HG03432 (cell line): ENCODE data around the gene GPR160.

ENCODE experiments used
- ATAC-seq: cut with Tn5 transposase; IDR thresholded peaks from one replicate; pipeline ENCODE4 v1.9.1; 2021; ENCODE audit warnings: mild to moderate bottlenecking, moderate library complexity; ENCODE audit not compliant: unreplicated experiment

GPR160 gene

GRCh38 chr3:170027233-170028102 lies 10.3 kb upstream of the GPR160 start:
- ATAC-seq: no peak

DNA sequence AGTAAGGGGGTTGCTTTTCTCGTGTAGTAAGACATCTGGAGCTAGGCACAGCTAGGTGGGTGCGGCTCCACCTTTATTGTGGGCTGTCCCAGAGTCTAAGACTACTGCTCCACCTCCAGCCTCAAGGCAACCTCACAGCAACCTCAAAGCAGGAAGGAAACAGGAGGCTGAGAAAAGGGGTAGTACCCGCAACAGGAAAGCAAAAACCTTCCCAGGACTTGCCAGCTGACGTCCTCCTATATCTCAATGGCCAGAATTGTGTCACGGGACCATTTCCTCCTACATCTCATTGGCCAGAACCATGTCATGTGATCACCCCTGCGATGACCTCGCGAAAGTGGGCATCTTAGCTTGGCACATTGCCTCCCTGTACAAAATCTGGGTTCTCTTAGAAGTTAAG lies 4.3 kb upstream of the GPR160 start:
- ATAC-seq: no peak

GRCh38 chr3:170038434-170039110 lies 777 bp downstream of the GPR160 start:
- peak; percentile 17 for ATAC-seq

DNA sequence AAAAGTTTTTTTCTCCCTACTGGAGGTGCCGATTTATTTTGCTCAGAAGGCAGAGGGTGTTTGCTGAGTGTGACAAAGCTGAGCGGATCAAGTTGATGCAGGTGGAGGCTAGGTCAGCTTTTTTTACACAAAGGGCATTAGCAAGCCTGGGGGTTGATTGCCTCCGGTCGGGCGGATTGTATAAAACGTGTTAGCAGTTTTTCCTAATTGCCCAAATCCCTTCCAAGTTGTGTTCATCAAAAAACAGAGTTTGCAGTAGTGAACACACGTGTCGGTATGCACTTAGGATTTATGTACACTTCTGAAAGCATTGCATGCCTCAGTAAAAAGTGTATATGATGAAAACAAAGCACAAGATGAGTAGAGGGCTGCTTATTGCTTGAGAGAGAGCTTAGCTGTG lies 2.6 kb downstream of the GPR160 start:
- ATAC-seq: no peak

DNA sequence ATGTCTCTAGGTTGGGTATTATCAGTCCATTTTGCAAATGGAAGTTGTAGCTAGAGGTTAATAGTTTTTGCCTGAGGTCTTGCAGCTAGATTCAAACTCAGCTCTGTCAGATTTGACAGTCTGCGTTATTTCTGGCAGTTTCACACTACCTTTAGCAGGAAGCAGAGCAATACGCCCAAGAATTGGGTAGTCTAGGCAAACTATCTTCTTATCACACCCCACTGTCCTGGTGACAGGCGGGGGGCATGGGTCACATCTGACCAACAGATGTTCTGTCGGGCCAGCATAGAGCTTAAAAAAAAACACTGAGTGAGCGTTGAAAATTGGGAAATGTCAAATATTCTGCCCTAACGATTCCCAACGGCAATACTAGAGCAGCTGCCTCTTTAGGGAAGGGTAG lies 5.7 kb downstream of the GPR160 start:
- no peak for ATAC-seq

DNA sequence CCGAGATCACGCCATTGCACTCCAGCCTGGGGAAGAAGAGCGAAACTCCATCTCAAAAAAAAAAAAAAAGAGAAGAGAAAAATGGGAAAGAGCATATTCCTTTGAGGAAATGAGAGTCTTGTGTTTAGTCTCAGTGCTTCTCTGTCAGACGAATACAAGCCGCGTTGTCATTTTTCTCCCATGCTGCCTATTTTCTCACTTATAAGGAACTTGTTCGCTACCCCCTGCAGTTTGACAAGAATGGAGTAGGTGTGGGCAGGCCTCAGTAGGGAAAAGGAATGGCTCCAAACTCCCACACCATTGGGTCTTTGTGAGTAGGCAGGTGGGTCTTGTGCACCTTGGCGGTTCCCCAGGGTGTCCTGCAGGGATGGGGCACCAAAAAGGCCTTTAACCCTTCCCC lies 6.5 kb downstream of the GPR160 start:
- ATAC-seq: no peak

DNA sequence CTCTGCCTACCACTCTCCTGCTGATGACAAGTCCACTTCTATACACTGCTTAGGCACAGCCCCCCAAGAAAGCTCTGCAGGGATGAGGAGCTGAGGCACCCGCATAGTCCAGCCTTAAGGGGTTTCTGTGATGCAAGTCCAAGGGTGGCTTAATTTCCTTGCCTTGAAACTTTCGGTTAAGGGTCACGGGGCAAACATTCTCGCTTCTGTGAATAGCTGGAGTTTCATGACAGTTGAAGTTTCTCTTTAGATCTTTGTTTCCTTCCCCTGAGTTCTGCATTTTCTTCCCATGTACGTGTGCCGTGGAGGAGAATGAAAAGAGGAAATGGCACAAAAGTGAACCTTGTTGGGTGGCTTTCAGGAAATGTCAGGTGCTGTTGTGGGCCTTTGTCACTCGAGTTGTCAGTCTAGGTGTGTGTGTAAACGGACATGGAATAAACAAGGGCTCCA lies 7.0 kb downstream of the GPR160 start:
- peak; percentile 88 for ATAC-seq

- no peak for ATAC-seq
These were observed 8.7 kb downstream of the GPR160 start for GRCh38 chr3:170046269-170047132.

GRCh38 chr3:170047133-170047404 lies 9.3 kb downstream of the GPR160 start:
- no peak for ATAC-seq

GRCh38 chr3:170049146-170050000 lies 11.6 kb downstream of the GPR160 start:
- no peak for ATAC-seq

DNA sequence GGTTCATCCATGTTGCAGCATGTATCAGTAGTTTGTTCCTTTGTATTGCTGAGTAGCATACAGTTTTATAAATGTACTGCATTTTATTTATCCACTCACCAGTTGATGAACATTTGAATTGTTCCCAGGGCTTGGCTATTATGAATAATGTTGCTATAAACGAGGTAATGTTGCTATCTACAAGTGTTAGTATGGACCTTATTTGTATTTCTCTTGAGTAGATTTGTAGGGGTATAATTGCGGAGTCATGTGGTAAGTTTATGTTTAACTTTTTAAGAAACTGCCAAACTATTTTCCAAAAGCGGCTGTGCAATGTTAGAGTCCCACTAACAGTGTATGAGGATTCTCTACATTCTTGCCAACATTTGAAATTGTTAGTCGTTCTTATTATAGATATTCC lies 13.0 kb downstream of the GPR160 start:
- ATAC-seq: no peak

GRCh38 chr3:170052398-170052797 lies 14.6 kb downstream of the GPR160 start:
- ATAC-seq: no peak

- no peak for ATAC-seq
These were observed 16.4 kb downstream of the GPR160 start for GRCh38 chr3:170054204-170054603.

- ATAC-seq: peak; percentile 75
These were observed 17.4 kb downstream of the GPR160 start for GRCh38 chr3:170055209-170055608.

DNA sequence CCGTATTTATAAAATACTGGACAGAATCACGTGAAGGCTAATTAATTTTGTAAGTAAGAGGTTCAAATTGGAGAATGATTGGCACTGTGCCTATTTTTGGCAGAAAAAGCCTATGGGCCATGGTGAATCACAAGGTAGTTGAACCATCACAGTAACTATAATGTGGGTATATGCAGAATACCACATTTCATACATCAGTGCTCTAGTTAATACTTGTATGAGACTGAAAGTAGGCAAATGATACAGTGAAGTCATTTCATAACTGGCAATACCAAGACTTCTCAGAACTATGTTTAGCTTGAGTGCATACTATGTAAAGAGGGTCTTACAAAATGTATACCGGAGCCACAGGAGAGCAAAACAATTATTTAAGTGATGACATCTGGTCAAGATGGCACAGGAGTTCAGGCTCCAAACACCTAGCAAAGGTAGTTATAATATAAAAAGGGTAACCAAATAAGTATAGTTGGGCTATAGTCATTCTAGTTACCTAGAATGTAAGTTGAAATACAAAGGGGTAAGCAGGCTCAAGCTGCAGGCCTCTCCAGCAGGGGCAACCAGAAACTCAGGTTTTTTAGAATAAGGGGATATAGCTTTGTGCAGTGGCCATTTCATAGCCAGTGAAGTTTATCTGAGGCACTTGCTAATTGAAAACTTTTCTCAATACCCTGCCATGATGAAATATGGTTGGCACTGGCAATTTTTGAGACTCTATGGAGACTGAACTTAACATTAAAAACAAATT lies 19.1 kb downstream of the GPR160 start:
- ATAC-seq: peak; percentile 92

GRCh38 chr3:170057550-170057949 lies 19.8 kb downstream of the GPR160 start:
- ATAC-seq: no peak

- no peak for ATAC-seq
These were observed 20.3 kb downstream of the GPR160 start for GRCh38 chr3:170058127-170058526.

- ATAC-seq: no peak
These were observed 21.7 kb downstream of the GPR160 start for GRCh38 chr3:170059447-170059846.

DNA sequence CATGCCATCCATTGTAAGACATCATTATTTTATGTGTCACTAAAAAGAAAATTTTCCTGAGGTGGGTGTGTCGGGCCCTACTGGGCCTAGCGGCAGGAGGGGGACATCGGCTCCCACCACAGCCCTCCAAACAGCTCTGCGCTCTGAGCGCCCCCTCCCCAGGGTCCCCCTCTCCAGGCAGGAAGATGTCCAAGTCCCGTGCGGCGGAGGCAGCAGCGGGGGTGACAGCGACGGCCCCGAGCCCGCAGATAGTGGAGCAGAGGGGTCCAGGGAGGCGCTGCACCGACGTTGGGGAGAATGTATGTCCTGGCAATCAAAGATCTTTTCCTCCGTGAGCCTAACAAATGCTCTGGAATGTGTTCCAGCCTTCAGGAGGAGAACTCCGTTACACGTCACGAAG lies 24.3 kb downstream of the GPR160 start:
- ATAC-seq: no peak

DNA sequence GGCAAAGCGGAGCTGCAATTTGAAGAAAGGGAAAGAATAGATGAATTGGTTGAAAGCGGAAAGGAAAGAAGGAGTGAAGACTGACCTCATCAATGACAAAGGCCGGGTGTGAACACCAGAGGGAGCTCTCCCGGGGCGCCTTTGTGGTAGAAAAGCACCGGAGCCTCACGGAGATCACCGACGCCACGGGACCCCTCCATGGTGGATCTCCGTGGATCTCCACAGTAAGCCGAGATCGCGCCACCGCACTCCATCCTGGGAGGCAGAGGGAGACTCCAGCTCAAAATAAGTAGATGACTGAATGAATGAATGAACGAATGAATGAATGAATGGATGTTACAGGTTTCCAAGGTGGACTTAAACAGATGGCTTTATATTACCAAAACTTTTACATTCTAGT lies 25.0 kb downstream of the GPR160 start:
- ATAC-seq: no peak
